B cell (primary cell): Measurements from ENCODE around the gene DPH2. TPM values are rescaled to one million over a fixed set of nuclear protein-coding genes. Genes with fewer than 3 reads are reported as not detected.

Experiments used
- ATAC-seq: fragments of 200-7000 bp; cut with Tn5 transposase; one replicate; pipeline ENCODE4 v1.10.0; 2021; ENCODE audit warnings: low read depth, mild to moderate bottlenecking, moderate number of reproducible peaks, moderate library complexity
- CTCF ChIA-PET: fragments of 350-600 bp; sonication (Branson Sonifier 250); formaldehyde crosslinking; loops from one replicate; lab custom pipeline; 2021; ENCODE audit warnings: antibody characterized with exemption, inconsistent platforms; lab: Charles Lee
- POLR2A ChIA-PET: fragments of 350-600 bp; sonication (Branson Sonifier 250); formaldehyde crosslinking; loops from one replicate; lab custom pipeline; 2021; ENCODE audit warnings: antibody characterized with exemption; lab: Charles Lee
- DNase-seq: peaks from one replicate; pipeline ENCODE4 v3.0.0; 2013
- H2AFZ ChIP-seq: 2 replicates; pipeline ENCODE4 v1.6.1; 2012; ENCODE audit warnings: mild to moderate bottlenecking, low read depth, low read length; ENCODE audit not compliant: insufficient read depth, poor library complexity, severe bottlenecking
- H3K27ac ChIP-seq, 2 donors: 1 replicate in 1 of 2; 2 replicates in 1 of 2; pipeline ENCODE4 v1.5.1; 2012 to 2013; ENCODE audit warnings: low read length in 2 of 2, mild to moderate bottlenecking in 2 of 2, moderate library complexity in 1 of 2
- H3K27me3 ChIP-seq, 4 experiments: fragments of 200-600 bp in 1 of 4; sonication (generic) in 1 of 4; replicated peaks in 1 of 4; 1 replicate in 2 of 4; 2 replicates in 2 of 4; pipeline versions ENCODE4 v1.6.1 to v1.7.0; 2013 to 2016; ENCODE audit warnings: low read length in 3 of 4, mild to moderate bottlenecking in 2 of 4, mixed read lengths in 1 of 4, moderate library complexity in 1 of 4; ENCODE audit not compliant: insufficient read depth in 4 of 4, control insufficient read depth in 3 of 4; ENCODE audit errors: control extremely low read depth in 1 of 4
- H3K36me3 ChIP-seq, 2 experiments: replicated peaks in 1 of 2; 1 replicate in 1 of 2; 2 replicates in 1 of 2; pipeline versions ENCODE4 v1.6.1 to v1.7.1; 2013; ENCODE audit warnings: low read length in 1 of 2; ENCODE audit not compliant: insufficient read depth in 2 of 2, control insufficient read depth in 1 of 2; ENCODE audit errors: control extremely low read depth in 1 of 2, extremely low read depth in 1 of 2
- H3K4me1 ChIP-seq, 2 donors: fragments of 200-600 bp in 1 of 2; sonication (generic) in 1 of 2; 1 replicate in 1 of 2; 2 replicates in 1 of 2; pipeline versions ENCODE4 v1.5.1 to v1.6.1; 2013 to 2017; ENCODE audit warnings: low read length in 2 of 2; ENCODE audit not compliant: control insufficient read depth in 2 of 2, insufficient read depth in 2 of 2
- H3K4me2 ChIP-seq: replicated peaks from 2 replicates; pipeline ENCODE3; 2012; ENCODE audit warnings: mild to moderate bottlenecking, low read depth, low read length; ENCODE audit not compliant: poor library complexity, severe bottlenecking
- H3K4me3 ChIP-seq, 5 experiments: fragments of 200-600 bp in 1 of 5; sonication (generic) in 1 of 5; 1 replicate in 3 of 5; 2 replicates in 2 of 5; pipeline versions ENCODE4 v1.5.1 to v1.7.0; 2011 to 2016; ENCODE audit warnings: low read length in 4 of 5, mild to moderate bottlenecking in 4 of 5, low read depth in 2 of 5, control low read depth in 1 of 5, moderate library complexity in 1 of 5; ENCODE audit not compliant: insufficient read depth in 1 of 5; ENCODE audit errors: control extremely low read depth in 1 of 5, extremely low read depth in 1 of 5
- H3K79me2 ChIP-seq: fragments of 200-600 bp; sonication (generic); one replicate; pipeline ENCODE4 v1.6.0; 2016; ENCODE audit warnings: low read length; ENCODE audit not compliant: control insufficient read depth, insufficient read depth
- H3K9ac ChIP-seq: fragments of 200-600 bp; sonication (generic); 2 replicates; pipeline ENCODE4 v1.6.1; 2017; ENCODE audit warnings: mild to moderate bottlenecking, low read length, moderate library complexity
- H3K9me3 ChIP-seq, 3 donors: one replicate each; pipeline versions ENCODE4 v1.6.1 to v1.7.1; 2013; ENCODE audit warnings: low read length in 2 of 3; ENCODE audit not compliant: control insufficient read depth in 2 of 3, insufficient read depth in 1 of 3; ENCODE audit errors: control extremely low read depth in 1 of 3
- H4K20me1 ChIP-seq: 2 replicates; pipeline ENCODE4 v1.6.0; 2012; ENCODE audit warnings: mild to moderate bottlenecking, low read length; ENCODE audit not compliant: insufficient read depth, control insufficient read depth, poor library complexity, severe bottlenecking
- H3K27ac Mint-ChIP-seq: one replicate; pipeline ENCODE4 v1.8.0; 2021; ENCODE audit warnings: mixed read lengths
- H3K27me3 Mint-ChIP-seq: one replicate; pipeline ENCODE4 v1.8.0; 2021; ENCODE audit warnings: mixed read lengths
- H3K4me1 Mint-ChIP-seq: one replicate; pipeline ENCODE4 v1.8.0; 2021; ENCODE audit warnings: mixed read lengths
- H3K4me3 Mint-ChIP-seq: one replicate; pipeline ENCODE4 v1.8.0; 2021; ENCODE audit warnings: mixed read lengths
- H3K9me3 Mint-ChIP-seq: one replicate; pipeline ENCODE4 v1.8.0; 2022; ENCODE audit warnings: mixed read lengths; ENCODE audit not compliant: insufficient read depth
- CTCF ChIP-seq: fragments of 200-600 bp; IDR thresholded peaks from one replicate; pipeline ENCODE4 v1.8.0; 2022; ENCODE audit warnings: antibody characterized with exemption, mild to moderate bottlenecking
- EZH2 ChIP-seq: IDR thresholded peaks from 2 replicates; pipeline ENCODE4 v1.6.1; 2012; ENCODE audit warnings: borderline replicate concordance, low read depth, mild to moderate bottlenecking, moderate library complexity, low read length; ENCODE audit not compliant: insufficient read depth, poor library complexity, severe bottlenecking
- WGBS: methylation state at CpG from one replicate; pipeline ENCODE4 v1.1.5; 2013; ENCODE audit warnings: missing lambda C conversion rate; ENCODE audit not compliant: insufficient coverage; 5-methylcytosine and 5-hydroxymethylcytosine counted together
- intact Hi-C: fragments of 100-400 bp; cut with micrococcal nuclease; formaldehyde crosslinking; loops from one replicate; pipeline ENCODE4 v1.10.0; 2022
- polyA plus RNA-seq: library from polyadenylated mRNA; depleted of rRNA; stranded (reverse); fragments of >200 nt; gene quantifications from 2 replicates; pipeline ENCODE4 v1.2.3, GENCODE V29; 2012
- total RNA-seq, 2 donors: library from RNA; stranded (reverse); fragments of 120-200 nt in 1 of 2; gene quantifications; 1 replicate in 1 of 2; 2 replicates in 1 of 2; pipeline versions ENCODE4 v1.2.3 to v1.2.4, GENCODE V29; 2013 to 2022

The DPH2 gene
- total and polyA plus RNA-seq, 2 donors (not counting 1 experiment from before 2014, with no cell fraction given) = 30.5 to 71.9 TPM

GRCh38 chr1:43986712-43987111, 16.9 kb downstream of the DPH2 start:
- Histone ChIP-seq H3K9me3 (no peaks in the 10 kb centered on the region), H3K9ac (no peak overlapping the region), H3K27ac (no peak overlapping the region), H3K36me3 (no peaks in the 10 kb centered on the region), H3K4me2 (no peak overlapping the region), H3K4me1 (peaks cover 0 to 11% of the 10 kb centered on the region in 2 donors), H2AFZ (no peak overlapping the region), H3K4me3 (no peak overlapping the region), H4K20me1 (no peaks in the 10 kb centered on the region), H3K27me3 (no peaks in the 10 kb centered on the region), H3K79me2 (no peaks in the 10 kb centered on the region)
- no peak for TF ChIP-seq CTCF
- TF ChIP-seq EZH2 = no peak
- no peak for DNase-seq
- no peak for ATAC-seq
- no peak overlapping the region for H3K27ac Mint-ChIP-seq
- H3K4me1 Mint-ChIP-seq = peaks cover 9% of the 10 kb centered on the region
- intact Hi-C loops = no loop called here
- ChIA-PET CTCF (no interaction called here), POLR2A (no interaction called here)
- no peaks in the 10 kb centered on the region for H3K27me3 Mint-ChIP-seq
- no peak overlapping the region for H3K4me3 Mint-ChIP-seq
- H3K9me3 Mint-ChIP-seq = no peaks in the 10 kb centered on the region
- 93% methylated on average over 6 of the region's 6 CpGs for WGBS

- H3K27ac ChIP-seq = no peak overlapping the region
- DNase-seq = no peak
- peaks cover 13% of the 10 kb centered on the region for H3K4me1 Mint-ChIP-seq
- no peaks in the 10 kb centered on the region for H3K36me3 ChIP-seq
- peaks cover 5 to 14% of the 10 kb centered on the region in 2 donors for H3K4me1 ChIP-seq
- H3K9ac ChIP-seq = no peak overlapping the region
- no peak overlapping the region for H3K27ac Mint-ChIP-seq
- no peak overlapping the region for H3K4me3 ChIP-seq
- intact Hi-C loops = no loop called here
- no peaks in the 10 kb centered on the region for H3K27me3 Mint-ChIP-seq
- H3K4me3 Mint-ChIP-seq = no peak overlapping the region
- WGBS = 97% methylated on average over 6 of the region's 6 CpGs
- TF ChIP-seq CTCF = no peak
- TF ChIP-seq EZH2 = no peak
- H3K9me3 ChIP-seq = no peaks in the 10 kb centered on the region
- ATAC-seq = no peak
- ChIA-PET CTCF (interaction anchor here (1.5 kb wide), 1 partner anchor 61 kb away, joined by 4 read pairs; no protein-coding TSS in a partner anchor), POLR2A (no interaction called here)
- no peak overlapping the region for H2AFZ ChIP-seq
- H4K20me1 ChIP-seq = no peaks in the 10 kb centered on the region
- no peaks in the 10 kb centered on the region for H3K9me3 Mint-ChIP-seq
- no peaks in the 10 kb centered on the region for H3K79me2 ChIP-seq
- H3K27me3 ChIP-seq = no peaks in the 10 kb centered on the region
- no peak overlapping the region for H3K4me2 ChIP-seq
These were observed 17.5 kb downstream of the DPH2 start for GRCh38 chr1:43987159-43987902.
